ENCODE data around the gene C17orf113. TPM values are rescaled to one million over a fixed set of nuclear protein-coding genes. Genes with fewer than 3 reads are reported as not detected.

C17orf113 gene
- total and polyA plus RNA-seq, 2 of the 4 experiments (the other 2 are of a cell fraction): under 0.01 to 0.03 TPM

DNA sequence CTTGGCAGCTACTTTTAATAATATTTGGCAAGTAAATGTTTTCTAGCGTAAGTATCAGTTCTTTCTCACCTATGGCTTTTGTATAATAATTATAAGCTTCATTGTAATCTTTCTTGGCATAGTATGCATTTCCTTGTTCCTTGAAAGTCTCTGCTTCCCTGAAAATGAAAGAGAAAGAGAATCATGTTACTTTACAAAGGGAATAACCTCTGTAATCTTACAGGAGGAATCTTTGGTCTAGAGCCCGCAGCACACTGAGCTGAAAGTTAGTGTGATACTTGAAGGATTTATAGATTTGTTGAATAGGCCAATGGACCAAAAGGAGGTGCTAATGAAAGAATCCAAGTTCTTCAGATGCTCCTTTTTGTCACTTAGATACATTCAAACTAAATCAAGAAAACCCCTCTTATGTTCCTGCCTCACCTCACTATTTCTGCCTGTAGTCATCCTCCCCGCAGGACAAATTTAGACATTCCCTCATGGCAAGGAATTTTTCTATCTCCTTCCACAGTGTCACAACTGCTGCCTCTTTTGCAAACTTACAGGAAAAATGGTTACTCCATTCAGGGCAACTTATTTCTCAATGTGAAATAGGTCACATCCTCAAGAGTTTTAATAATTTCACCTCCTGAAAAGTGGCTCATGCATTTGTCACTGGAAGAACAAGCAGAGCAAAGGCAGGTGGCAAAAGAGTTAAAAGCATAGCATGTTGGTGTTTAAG lies 49.8 kb downstream of the C17orf113 start:
- in situ Hi-C loops (cut with MboI; ENCODE audit: low sequenced_read_pairs): no loop called here
- BruUV-seq (replicated peaks): no TSS peak
- H3K56ac ChIP-seq (ENCODE audit: extremely low read depth, insufficient read depth, low read length): no peak overlapping the region
- H3K4me2 ChIP-seq (ENCODE audit: low read depth, low read length): no peak overlapping the region
- no peaks in the 10 kb centered on the region for H3K9me3 ChIP-seq (ENCODE audit: control insufficient read depth, insufficient read depth, low read length)
- H4K5ac ChIP-seq (ENCODE audit: low read depth, low read length): no peak overlapping the region
- ChIA-PET CTCF (no interaction called here), POLR2A (ENCODE audit: unreplicated experiment) (no interaction called here)
- DNase-seq: no peak
- H2AK5ac ChIP-seq (ENCODE audit: low read depth, low read length): no peak overlapping the region
- dilution Hi-C loops (cut with HindIII; ENCODE audit: low sequenced_read_pairs, unreplicated experiment): no loop called here
- no peak overlapping the region for H2AFZ ChIP-seq (replicated peaks; ENCODE audit: low read length, poor library complexity)
- WGBS, 2 experiments (ENCODE audit: extremely low coverage in 2 of 2, insufficient read length in 1 of 2): 100% methylated on average over 1 of the region's 3 CpGs; no CpG with 5 or more reads in 1 of the 2 experiments
- H2BK120ac ChIP-seq (ENCODE audit: low read depth, low read length): no peak overlapping the region
- no peak overlapping the region for H3K4me3 ChIP-seq (ENCODE audit: insufficient read depth, low read depth, low read length)
- ATAC-seq (ENCODE audit: low read depth): no peak
- intact Hi-C loops (cut with micrococcal nuclease): no loop called here
- H2BK15ac ChIP-seq (ENCODE audit: low read depth, low read length): no peak overlapping the region
- H3K4ac ChIP-seq (ENCODE audit: low read depth, low read length): no peak overlapping the region
- no peak overlapping the region for H3K14ac ChIP-seq (replicated peaks; ENCODE audit: low read depth, low read length)
- H3K27me3 ChIP-seq (ENCODE audit: control insufficient read depth, insufficient read depth, low read length): no peaks in the 10 kb centered on the region
- H4K20me1 ChIP-seq (ENCODE audit: insufficient read depth, low read length): peaks cover 46% of the 10 kb centered on the region
- H4K91ac ChIP-seq (ENCODE audit: insufficient read depth, low read depth, low read length): no peak overlapping the region
- no peak overlapping the region for H2BK20ac ChIP-seq (ENCODE audit: low read depth, low read length)
- TF ChIP-seq MAFK (IDR thresholded peaks at IDR 0.05; ENCODE audit: low read depth, low read length) (no peak), MXI1 (IDR thresholded peaks at IDR 0.05; ENCODE audit: borderline replicate concordance, low read depth, low read length) (no peak), FOS (IDR thresholded peaks at IDR 0.05; ENCODE audit: low read depth, low read length) (no peak), BHLHE40 (IDR thresholded peaks at IDR 0.05; ENCODE audit: low read depth, low read length) (no peak), RCOR1 (IDR thresholded peaks at IDR 0.05; ENCODE audit: insufficient replicate concordance, low read length) (no peak), RFX5 (IDR thresholded peaks at IDR 0.05; ENCODE audit: low read depth, low read length) (no peak), POLR2A (IDR thresholded peaks at IDR 0.05; ENCODE audit: low read depth, low read length) (no peak), RAD21 (IDR thresholded peaks at IDR 0.05; ENCODE audit: low read length) (no peak), MAZ (IDR thresholded peaks at IDR 0.05; ENCODE audit: borderline replicate concordance, low read depth, low read length) (no peak), CHD1 (IDR thresholded peaks at IDR 0.05; ENCODE audit: low read depth, low read length) (no peak), CTCF (conservative IDR thresholded peaks at IDR 0.05; ENCODE audit: low read depth, low read length) (no peak), NFE2L2 (IDR thresholded peaks at IDR 0.05; ENCODE audit: low read depth, low read length) (no peak), SMC3 (IDR thresholded peaks at IDR 0.05; ENCODE audit: low read depth, low read length) (no peak), ELK1 (IDR thresholded peaks at IDR 0.05; ENCODE audit: borderline replicate concordance, low read depth, low read length) (no peak), CEBPB (IDR thresholded peaks at IDR 0.05; ENCODE audit: low read depth, low read length) (no peak)
- TF ChIP-seq, protein P1, sequence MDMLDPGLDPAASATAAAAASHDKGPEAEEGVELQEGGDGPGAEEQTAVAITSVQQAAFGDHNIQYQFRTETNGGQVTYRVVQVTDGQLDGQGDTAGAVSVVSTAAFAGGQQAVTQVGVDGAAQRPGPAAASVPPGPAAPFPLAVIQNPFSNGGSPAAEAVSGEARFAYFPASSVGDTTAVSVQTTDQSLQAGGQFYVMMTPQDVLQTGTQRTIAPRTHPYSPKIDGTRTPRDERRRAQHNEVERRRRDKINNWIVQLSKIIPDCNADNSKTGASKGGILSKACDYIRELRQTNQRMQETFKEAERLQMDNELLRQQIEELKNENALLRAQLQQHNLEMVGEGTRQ (IDR thresholded peaks at IDR 0.05; ENCODE audit: low read depth, low read length): no peak
- H4K8ac ChIP-seq (ENCODE audit: low read depth in 2 of 2, low read length in 2 of 2): no peak overlapping the region
- peaks cover 24% of the 10 kb centered on the region for H3K9me1 ChIP-seq (ENCODE audit: insufficient read depth, low read length)
- no peak overlapping the region for H3K9ac ChIP-seq (ENCODE audit: low read depth, low read length)
- H3K4me1 ChIP-seq (ENCODE audit: control insufficient read depth, insufficient read depth, low read length): peaks cover 17% of the 10 kb centered on the region
- no peak overlapping the region for H2AK9ac ChIP-seq (replicated peaks; ENCODE audit: low read depth, low read length, poor library complexity)
- no peak overlapping the region for H2BK5ac ChIP-seq (ENCODE audit: low read depth, low read length, poor library complexity, severe bottlenecking)
- no peak overlapping the region for H3K18ac ChIP-seq (ENCODE audit: low read depth, low read length)
- H3K36me3 ChIP-seq (ENCODE audit: control insufficient read depth, insufficient read depth, low read length): peaks cover 39% of the 10 kb centered on the region
- H3K23ac ChIP-seq (ENCODE audit: low read depth, low read length): no peak overlapping the region
- peaks cover 45 to 85% of the 10 kb centered on the region in 2 experiments for H3K79me1 ChIP-seq (ENCODE audit: low read depth in 1 of 2, low read length in 2 of 2)
- no peak overlapping the region for H3K27ac ChIP-seq (ENCODE audit: insufficient read depth, low read length)

Data from IMR-90 (cell line).